H1 (cell line): ENCODE results near the gene SLC6A2. TPM values are rescaled to one million over a fixed set of nuclear protein-coding genes. Genes with fewer than 3 reads are reported as not detected.

Experiments
- CTCF ChIA-PET: fragments of 300-600 bp; sonication (Branson Sonifier 250); formaldehyde crosslinking; loops from one replicate; lab custom pipeline; 2021; ENCODE audit not compliant: partially characterized antibody; lab: Charles Lee
- POLR2A ChIA-PET: fragments of 300-600 bp; sonication (Branson Sonifier 250); formaldehyde crosslinking; loops from one replicate; lab custom pipeline; 2021; ENCODE audit warnings: inconsistent platforms; ENCODE audit not compliant: partially characterized antibody; lab: Charles Lee
- DNase-seq, 2 experiments: peaks; one replicate each; pipeline versions ENCODE4 v3.0.0 to v3.0.0-alpha.2; 2010 to 2022; ENCODE audit warnings: low spot score in 2 of 2, low read depth in 1 of 2, mixed read lengths in 1 of 2
- FAIRE-seq: peaks from 2 replicates; lab custom pipeline; 2011; peaks lifted over from hg19 to GRCh38; lab: Jason Lieb, UNC
- H2AFZ ChIP-seq: 2 replicates; pipeline ENCODE4 v1.8.1; 2012; ENCODE audit warnings: low read length, inconsistent platforms
- H2AK5ac ChIP-seq: 2 replicates; pipeline ENCODE4 v1.6.1; 2013; ENCODE audit warnings: low read depth, low read length
- H2BK120ac ChIP-seq: replicated peaks from 2 replicates; pipeline ENCODE3; 2013; ENCODE audit warnings: low read depth, low read length, inconsistent platforms
- H2BK12ac ChIP-seq: 2 replicates; pipeline ENCODE4 v1.6.1; 2013; ENCODE audit warnings: low read depth, low read length
- H2BK15ac ChIP-seq: 2 replicates; pipeline ENCODE4 v1.6.1; 2013; ENCODE audit warnings: low read length
- H2BK20ac ChIP-seq: 2 replicates; pipeline ENCODE4 v1.6.1; 2013; ENCODE audit warnings: low read length
- H2BK5ac ChIP-seq: 2 replicates; pipeline ENCODE4 v1.6.1; 2013; ENCODE audit warnings: low read depth, low read length
- H3K14ac ChIP-seq: 2 replicates; pipeline ENCODE4 v1.6.1; 2013; ENCODE audit warnings: inconsistent platforms; ENCODE audit not compliant: insufficient read length
- H3K18ac ChIP-seq: 2 replicates; pipeline ENCODE4 v1.6.1; 2013; ENCODE audit warnings: low read length; ENCODE audit errors: extremely low read depth
- H3K23ac ChIP-seq: 2 replicates; pipeline ENCODE4 v1.6.1; 2013; ENCODE audit warnings: inconsistent platforms; ENCODE audit not compliant: insufficient read length
- H3K23me2 ChIP-seq: 2 replicates; pipeline ENCODE4 v1.6.1; 2013; ENCODE audit warnings: low read depth, low read length
- H3K27ac ChIP-seq: 2 replicates; pipeline ENCODE4 v1.6.1; 2011; ENCODE audit warnings: low read depth, low read length, inconsistent platforms
- H3K27me3 ChIP-seq, 4 experiments: replicated peaks in 1 of 4; 1 replicate in 1 of 4; 2 replicates in 3 of 4; pipeline versions ENCODE4 v1.6.1 to v1.8.1; 2011 to 2013; ENCODE audit warnings: low read length in 3 of 4, mild to moderate bottlenecking in 3 of 4, inconsistent platforms in 2 of 4, mixed read lengths in 2 of 4, moderate library complexity in 1 of 4; ENCODE audit not compliant: control insufficient read depth in 3 of 4, insufficient read depth in 3 of 4; ENCODE audit errors: extremely low read depth in 1 of 4
- H3K36me3 ChIP-seq, 4 experiments: 2 replicates each; pipeline versions ENCODE4 v1.6.1 to v1.8.1; 2011 to 2013; ENCODE audit warnings: mild to moderate bottlenecking in 4 of 4, low read length in 3 of 4, moderate library complexity in 2 of 4, control low read depth in 1 of 4, inconsistent platforms in 1 of 4; ENCODE audit not compliant: insufficient read depth in 4 of 4, control insufficient read depth in 2 of 4
- H3K4ac ChIP-seq: replicated peaks from 2 replicates; pipeline ENCODE3; 2013; ENCODE audit warnings: low read length, low read depth, mixed read lengths, inconsistent platforms; ENCODE audit not compliant: insufficient read length
- H3K4me1 ChIP-seq, 4 experiments: replicated peaks in 1 of 4; 1 replicate in 1 of 4; 2 replicates in 3 of 4; pipeline versions ENCODE4 v1.6.1 to v1.8.1; 2011 to 2013; ENCODE audit warnings: low read length in 3 of 4, inconsistent platforms in 2 of 4, mixed read lengths in 1 of 4; ENCODE audit not compliant: insufficient read depth in 4 of 4, control insufficient read depth in 3 of 4
- H3K4me2 ChIP-seq, 2 experiments: 2 replicates each; pipeline versions ENCODE4 v1.6.1 to v1.8.1; 2011 to 2013; ENCODE audit warnings: low read depth in 2 of 2, low read length in 2 of 2, control low read depth in 1 of 2, inconsistent platforms in 1 of 2, mild to moderate bottlenecking in 1 of 2; ENCODE audit not compliant: insufficient read depth in 1 of 2
- H3K4me3 ChIP-seq, 4 experiments: fragments of 200-600, 300-600 bp in 1 of 4; sonication (generic), shearing (Covaris generic), sonication (Bioruptor Twin) in 1 of 4; 2 replicates each; pipeline versions ENCODE4 v1.5.1 to v1.8.1; 2011 to 2016; ENCODE audit warnings: low read length in 4 of 4, low read depth in 3 of 4, control low read depth in 2 of 4, inconsistent platforms in 2 of 4, mild to moderate bottlenecking in 2 of 4, mixed read lengths in 1 of 4, moderate library complexity in 1 of 4; ENCODE audit not compliant: insufficient read depth in 2 of 4; ENCODE audit errors: extremely low read depth in 1 of 4
- H3K56ac ChIP-seq: replicated peaks from 2 replicates; pipeline ENCODE3; 2013; ENCODE audit warnings: low read depth, mild to moderate bottlenecking, mixed read lengths, low read length, inconsistent platforms; ENCODE audit not compliant: insufficient read length
- H3K79me1 ChIP-seq: 2 replicates; pipeline ENCODE4 v1.6.1; 2013; ENCODE audit warnings: low read depth, low read length, control low read depth
- H3K79me2 ChIP-seq, 2 experiments: 2 replicates each; pipeline versions ENCODE4 v1.6.1 to v1.8.1; 2012 to 2013; ENCODE audit warnings: low read length in 2 of 2, mild to moderate bottlenecking in 2 of 2, inconsistent platforms in 1 of 2; ENCODE audit not compliant: insufficient read depth in 2 of 2, control insufficient read depth in 1 of 2
- H3K9ac ChIP-seq, 4 experiments: replicated peaks in 1 of 4; 1 replicate in 1 of 4; 2 replicates in 3 of 4; pipeline versions ENCODE4 v1.6.1 to v1.8.1; 2011 to 2013; ENCODE audit warnings: low read depth in 3 of 4, low read length in 3 of 4, control low read depth in 2 of 4, mild to moderate bottlenecking in 2 of 4, moderate library complexity in 2 of 4, inconsistent platforms in 1 of 4; ENCODE audit errors: extremely low read depth in 1 of 4
- H3K9me3 ChIP-seq, 2 experiments: 2 replicates each; pipeline versions ENCODE4 v1.6.1 to v1.8.1; 2012 to 2013; ENCODE audit warnings: mild to moderate bottlenecking in 2 of 2, moderate library complexity in 2 of 2, control low read depth in 1 of 2, inconsistent platforms in 1 of 2, low read depth in 1 of 2, low read length in 1 of 2, mixed read lengths in 1 of 2; ENCODE audit not compliant: insufficient read depth in 2 of 2
- H4K20me1 ChIP-seq, 2 experiments: replicated peaks in 1 of 2; 2 replicates each; pipeline versions ENCODE3 to v1.8.1; 2011 to 2013; ENCODE audit warnings: inconsistent platforms in 2 of 2, low read length in 2 of 2, mild to moderate bottlenecking in 1 of 2; ENCODE audit not compliant: insufficient read depth in 2 of 2, control insufficient read depth in 1 of 2
- H4K5ac ChIP-seq: 2 replicates; pipeline ENCODE4 v1.6.1; 2013; ENCODE audit warnings: low read length, low read depth, mixed read lengths, inconsistent platforms; ENCODE audit not compliant: insufficient read length
- H4K8ac ChIP-seq: 2 replicates; pipeline ENCODE4 v1.8.0; 2013; ENCODE audit warnings: mild to moderate bottlenecking, moderate library complexity, low read length, inconsistent platforms; ENCODE audit not compliant: insufficient read depth; ENCODE audit errors: extremely low read depth
- H4K91ac ChIP-seq: replicated peaks from 2 replicates; pipeline ENCODE3; 2013; ENCODE audit warnings: low read length, mixed read lengths, inconsistent platforms; ENCODE audit not compliant: insufficient read length
- CHD2 ChIP-seq: IDR thresholded peaks from 2 replicates; pipeline ENCODE4 v1.6.1; 2012; ENCODE audit warnings: low read length, improper control_type of control experiment
- POLR2AphosphoS5 ChIP-seq: IDR thresholded peaks from 2 replicates; pipeline ENCODE4 v1.6.1; 2011; ENCODE audit warnings: low read depth, low read length
- SP2 ChIP-seq: IDR thresholded peaks from 2 replicates; pipeline ENCODE4 v1.6.1; 2012; ENCODE audit warnings: mild to moderate bottlenecking, low read length, inconsistent platforms
- WGBS, 2 experiments: shearing (Covaris generic) in 1 of 2; methylation state at CpG; one replicate each; pipeline versions ENCODE4 v1.1.6 to v1.1.7; 2013 to 2015; ENCODE audit warnings: low lambda C conversion rate in 2 of 2, mixed read lengths in 2 of 2, inconsistent platforms in 1 of 2, low coverage in 1 of 2, missing lambda C conversion rate in 1 of 2; ENCODE audit not compliant: insufficient replicate concordance in 2 of 2, insufficient coverage in 1 of 2, insufficient read length in 1 of 2; ENCODE audit errors: extremely low coverage in 1 of 2, missing lambda C conversion rate in 1 of 2; 5-methylcytosine and 5-hydroxymethylcytosine counted together
- polyA plus RNA-seq, 7 experiments: library from polyadenylated mRNA; depleted of rRNA in 3 of 7; stranded (reverse) in 5 of 7; unstranded in 2 of 7; fragments of >200 nt in 5 of 7; fragments of 200-250 nt in 2 of 7; gene quantifications; 1 replicate in 5 of 7; 2 replicates in 1 of 7; 4 replicates in 1 of 7; pipeline versions ENCODE4 v1.2.1 to v1.2.3, GENCODE V29; 2011 to 2013; ENCODE audit warnings: missing spikeins in 2 of 7, mixed read lengths in 2 of 7
- total RNA-seq: library from RNA; stranded (reverse); fragmentation: NEBNext Ultra II Directional; extraction: Animal tissue kit (Norgen Biotek cat#: 25700); gene quantifications from 2 replicates; pipeline ENCODE4 v1.2.1, GENCODE V29; 2021

Gene SLC6A2
- total and polyA plus RNA-seq, 2 of the 8 experiments (the other 6 are each of a cell fraction or from before 2014, with no cell fraction given), result 0.35 TPM; not detected in 1

GRCh38 chr16:55691771-55692170 lies 36.0 kb downstream of the SLC6A2 start:
- no peak overlapping the region for H3K4me2 ChIP-seq
- H3K36me3 ChIP-seq, result no peaks in the 10 kb centered on the region; a peak in 1 of 8 replicates
- H2AFZ ChIP-seq, result no peak overlapping the region
- ChIA-PET CTCF (interaction anchor here (1.9 to 5.8 kb wide), 2 partner anchors 11 to 31 kb away, joined by 6 to 41 read pairs; no protein-coding TSS in a partner anchor), POLR2A (no interaction called here)
- no peak overlapping the region for H3K56ac ChIP-seq
- H2BK120ac ChIP-seq, result no peak overlapping the region
- no peak overlapping the region for H2BK12ac ChIP-seq
- H3K79me1 ChIP-seq, result no peaks in the 10 kb centered on the region
- H3K79me2 ChIP-seq, result no peaks in the 10 kb centered on the region
- no peak overlapping the region for H4K91ac ChIP-seq
- H3K9me3 ChIP-seq, result no peaks in the 10 kb centered on the region
- H3K14ac ChIP-seq, result no peak overlapping the region
- H3K9ac ChIP-seq, result no peak overlapping the region
- H3K4me1 ChIP-seq, result peaks cover 0 to 3% (median 0%) of the 10 kb centered on the region in 4 experiments; a peak in 2 of 7 replicates
- no peaks in the 10 kb centered on the region; a peak in 1 of 7 replicates for H3K27me3 ChIP-seq
- H3K23ac ChIP-seq, result no peak overlapping the region
- no peak overlapping the region for H3K18ac ChIP-seq
- no peak for DNase-seq
- H3K4me3 ChIP-seq, result no peak overlapping the region
- no peak overlapping the region for H2BK15ac ChIP-seq
- no peak overlapping the region for H3K4ac ChIP-seq
- no peak overlapping the region for H4K8ac ChIP-seq
- FAIRE-seq, result no peak
- H3K23me2 ChIP-seq, result peaks cover 4% of the 10 kb centered on the region; the same call in 1 of the 2 replicates
- 95% methylated on average over 12 of the region's 12 CpGs; no CpG with 5 or more reads in 1 of the 2 experiments for WGBS, 2 experiments
- H3K27ac ChIP-seq, result no peak overlapping the region
- no peaks in the 10 kb centered on the region for H4K20me1 ChIP-seq
- no peak overlapping the region for H2BK20ac ChIP-seq
- H2AK5ac ChIP-seq, result no peak overlapping the region
- H2BK5ac ChIP-seq, result no peak overlapping the region
- no peak overlapping the region for H4K5ac ChIP-seq
- no peak for TF ChIP-seq CHD2
- no peak for TF ChIP-seq POLR2AphosphoS5
- no peak for TF ChIP-seq SP2
